HepG2 (cell line): ENCODE results near the gene AMOTL2. TPM values are rescaled to one million over a fixed set of nuclear protein-coding genes. Genes with fewer than 3 reads are reported as not detected.

ENCODE experiments used
- CCDC6 ChIP-seq: sonication (generic); formaldehyde crosslinking; IDR thresholded peaks from 2 replicates; pipeline ENCODE4 v1.8.1; 2022; ENCODE audit warnings: mild to moderate bottlenecking, missing genetic modification reagents, moderate library complexity
- DNMT3B ChIP-seq: conservative IDR thresholded peaks from 2 replicates; pipeline ENCODE4 v1.6.1; 2016; ENCODE audit warnings: missing biosample characterization, control low read depth
- ELF1 ChIP-seq: sonication (generic); formaldehyde crosslinking; IDR thresholded peaks from 2 replicates; pipeline ENCODE4 v1.4.0; 2020; ENCODE audit warnings: missing genetic modification reagents
- HES4 ChIP-seq: sonication (generic); formaldehyde crosslinking; IDR thresholded peaks from 2 replicates; pipeline ENCODE4 v1.9.0; 2021; ENCODE audit warnings: mild to moderate bottlenecking, missing genetic modification reagents, borderline replicate concordance
- HNF4G ChIP-seq, 2 experiments: sonication (generic) in 1 of 2; formaldehyde crosslinking in 1 of 2; IDR thresholded peaks; 2 replicates each; pipeline versions ENCODE4 v1.4.0 to v1.6.1; 2011 to 2020; ENCODE audit warnings: borderline replicate concordance in 2 of 2, low read depth in 2 of 2, mild to moderate bottlenecking in 2 of 2, low read length in 1 of 2, missing genetic modification reagents in 1 of 2, moderate library complexity in 1 of 2
- IKZF5 ChIP-seq: IDR thresholded peaks from 2 replicates; pipeline ENCODE4 v1.6.1; 2018; ENCODE audit warnings: missing genetic modification reagents, mild to moderate bottlenecking, missing compliant biosample characterization
- KLF12 ChIP-seq: sonication (generic); formaldehyde crosslinking; IDR thresholded peaks from 2 replicates; pipeline ENCODE4 v1.4.0; 2020; ENCODE audit warnings: missing genetic modification reagents, borderline replicate concordance
- MED13 ChIP-seq: sonication (generic); formaldehyde crosslinking; IDR thresholded peaks from 2 replicates; pipeline ENCODE4 v1.5.0; 2020; ENCODE audit warnings: missing genetic modification reagents
- NR3C1 ChIP-seq: sonication (generic); formaldehyde crosslinking; IDR thresholded peaks from 2 replicates; pipeline ENCODE4 v1.4.0; 2020; ENCODE audit warnings: missing genetic modification reagents
- PHF5A ChIP-seq: IDR thresholded peaks from one replicate; pipeline ENCODE4 v1.6.1; 2018; ENCODE audit warnings: low read depth, missing genetic modification reagents; ENCODE audit not compliant: unreplicated experiment
- SAFB2 ChIP-seq: sonication (generic); formaldehyde crosslinking; IDR thresholded peaks from 2 replicates; pipeline ENCODE4 v1.5.1; 2020; ENCODE audit warnings: missing genetic modification reagents, low read depth, mild to moderate bottlenecking, borderline replicate concordance
- SMC3 ChIP-seq: IDR thresholded peaks from 2 replicates; pipeline ENCODE4 v1.6.1; 2011; ENCODE audit warnings: low read length, improper control_type of control experiment
- TARDBP ChIP-seq: sonication (generic); formaldehyde crosslinking; IDR thresholded peaks from 2 replicates; pipeline ENCODE4 v1.8.0; 2022; ENCODE audit warnings: mild to moderate bottlenecking, missing genetic modification reagents
- TFE3 ChIP-seq: IDR thresholded peaks from 2 replicates; pipeline ENCODE4 v1.6.1; 2016
- USF2 ChIP-seq, 2 experiments: sonication (generic) in 1 of 2; formaldehyde crosslinking in 1 of 2; IDR thresholded peaks; 2 replicates each; pipeline versions ENCODE4 v1.5.1 to v1.6.1; 2011 to 2020; ENCODE audit warnings: borderline replicate concordance in 1 of 2, low read depth in 1 of 2, low read length in 1 of 2, mild to moderate bottlenecking in 1 of 2, missing genetic modification reagents in 1 of 2, moderate library complexity in 1 of 2
- ZBTB42 ChIP-seq: sonication (generic); formaldehyde crosslinking; IDR thresholded peaks from 2 replicates; pipeline ENCODE4 v1.5.0; 2020; ENCODE audit warnings: mild to moderate bottlenecking, missing genetic modification reagents
- ZNF143 ChIP-seq: sonication (generic); formaldehyde crosslinking; IDR thresholded peaks from 2 replicates; pipeline ENCODE4 v1.4.0; 2020; ENCODE audit warnings: missing genetic modification reagents
- ZNF20 ChIP-seq: sonication (generic); formaldehyde crosslinking; IDR thresholded peaks from 2 replicates; pipeline ENCODE4 v1.4.0; 2020; ENCODE audit warnings: mild to moderate bottlenecking, moderate library complexity, missing genetic modification reagents
- ZNF275 ChIP-seq: sonication (generic); formaldehyde crosslinking; IDR thresholded peaks from 2 replicates; pipeline ENCODE4 v1.8.0; 2022; ENCODE audit warnings: missing genetic modification reagents, mild to moderate bottlenecking, inconsistent platforms, borderline replicate concordance
- ZNF383 ChIP-seq: sonication (generic); formaldehyde crosslinking; IDR thresholded peaks from 2 replicates; pipeline ENCODE4 v1.4.0; 2020; ENCODE audit warnings: missing genetic modification reagents, mild to moderate bottlenecking, borderline replicate concordance
- ZNF737 ChIP-seq: sonication (generic); formaldehyde crosslinking; IDR thresholded peaks from 2 replicates; pipeline ENCODE4 v1.5.0; 2020; ENCODE audit warnings: missing genetic modification reagents, mild to moderate bottlenecking, borderline replicate concordance
- ZNF839 ChIP-seq: sonication (generic); formaldehyde crosslinking; IDR thresholded peaks from 2 replicates; pipeline ENCODE4 v1.4.0; 2020; ENCODE audit warnings: missing genetic modification reagents, mild to moderate bottlenecking, borderline replicate concordance
- ZNF850 ChIP-seq: sonication (generic); formaldehyde crosslinking; conservative IDR thresholded peaks from 2 replicates; pipeline ENCODE4 v1.9.0; 2021; ENCODE audit warnings: mild to moderate bottlenecking, missing genetic modification reagents
- ZNF883 ChIP-seq: sonication (generic); formaldehyde crosslinking; IDR thresholded peaks from 2 replicates; pipeline ENCODE4 v1.5.1; 2020; ENCODE audit warnings: mild to moderate bottlenecking, missing genetic modification reagents; ENCODE audit errors: not compliant biosample characterization
- polyA plus RNA-seq, 8 experiments: library from polyadenylated mRNA; depleted of rRNA in 3 of 8; stranded (reverse) in 7 of 8; unstranded in 1 of 8; fragments of >200 nt; fragmentation: Illumina TruSeq in 4 of 8; extraction: Trizol in 4 of 8; gene quantifications; 2 replicates each; pipeline versions ENCODE4 v1.2.1 to v1.2.3, GENCODE V29; 2011 to 2016; ENCODE audit warnings: low read depth in 4 of 8, missing spikeins in 1 of 8, mixed read lengths in 1 of 8; ENCODE audit not compliant: insufficient read depth in 1 of 8
- total RNA-seq, 5 experiments: library from RNA; depleted of rRNA; stranded (reverse); fragments of >200 nt; fragmentation: Illumina TruSeq; extraction: Trizol; gene quantifications; 2 replicates each; pipeline ENCODE4 v1.2.3, GENCODE V29; 2016; ENCODE audit warnings: low read depth in 1 of 5

The AMOTL2 gene
- total and polyA plus RNA-seq, 2 of the 13 experiments (the other 11 are each of a cell fraction or from before 2014, with no cell fraction given) = 17.3 to 18.5 TPM

GRCh38 chr3:134308350-134308891 is 65.8 kb downstream of the AMOTL2 start (continued):
- no peak for TF ChIP-seq ZNF143 (CRISPR knock-in tag)
- 0 out of 2 replicates have a peak, but pooled peaks have one; percentile 40 for TF ChIP-seq TARDBP (CRISPR knock-in tag)
- no peak for TF ChIP-seq ELF1
- no peak for TF ChIP-seq DNMT3B (CRISPR knock-in tag)
- no peak for TF ChIP-seq HES4 (CRISPR knock-in tag)
- TF ChIP-seq ZNF883 (CRISPR knock-in tag) = peak; percentile 25
- no peak for TF ChIP-seq ZNF737 (CRISPR knock-in tag)
- TF ChIP-seq ZNF850 (CRISPR knock-in tag) = no peak
- TF ChIP-seq CCDC6 (CRISPR knock-in tag) = no peak
- TF ChIP-seq KLF12 = peak; percentile 66; the same call in 1 of the 2 replicates
- no peak for TF ChIP-seq ZNF20
- no peak for TF ChIP-seq ZNF383 (CRISPR knock-in tag)
- no peak for TF ChIP-seq MED13 (CRISPR knock-in tag)
- no peak for TF ChIP-seq ZNF275 (CRISPR knock-in tag)
- peak; percentile 100 for TF ChIP-seq SMC3
- TF ChIP-seq TFE3 (CRISPR knock-in tag) = 0 out of 2 replicates have a peak, but pooled peaks have one; percentile 21
- TF ChIP-seq ZNF839 = no peak
- no peak for TF ChIP-seq NR3C1
- TF ChIP-seq PHF5A = no peak
- TF ChIP-seq HNF4G (IDR thresholded peaks at IDR 0.05; ENCODE audit: borderline replicate concordance, low read depth, low read length) = no peak; the same call in 1 of the 2 replicates
- TF ChIP-seq HNF4G (CRISPR knock-in tag; IDR thresholded peaks at IDR 0.05; ENCODE audit: borderline replicate concordance, low read depth) = 0 out of 2 replicates have a peak, but pooled peaks have one; percentile 1
- TF ChIP-seq IKZF5 (CRISPR knock-in tag) = no peak
- no peak for TF ChIP-seq SAFB2 (CRISPR knock-in tag)
- no peak for TF ChIP-seq USF2 (IDR thresholded peaks at IDR 0.05; ENCODE audit: low read depth, low read length)
- TF ChIP-seq USF2 (CRISPR knock-in tag; IDR thresholded peaks at IDR 0.05; ENCODE audit: borderline replicate concordance) = no peak
- no peak for TF ChIP-seq ZBTB42 (CRISPR knock-in tag)
